ENCODE measurements around the gene BTNL8. TPM values are rescaled to one million over a fixed set of nuclear protein-coding genes. Genes with fewer than 3 reads are reported as not detected.
"Not testable (repeated sequence)": the region's sequence is repeated elsewhere in the genome, so short reads cannot be mapped to it uniquely, and the experiment has no call there.

The BTNL8 gene
- total RNA-seq, 1 donor from 2014 or later, result not detected

GRCh38 chr5:180875860-180876426 is 23.0 kb upstream of the BTNL8 start:
- Histone ChIP-seq H4K20me1 (ENCODE audit: insufficient read depth, low read length) (no peaks in the 10 kb centered on the region), H3K79me2 (ENCODE audit: insufficient read depth, low read length) (no peaks in the 10 kb centered on the region), H3K9ac (ENCODE audit: low read length) (no peak overlapping the region), H3K4me2 (ENCODE audit: low read length) (no peak overlapping the region), H3K36me3 (ENCODE audit: insufficient read depth, low read length) (no peaks in the 10 kb centered on the region), H3K9me3 (ENCODE audit: insufficient read depth, low read depth, low read length) (no peaks in the 10 kb centered on the region), H2AFZ (ENCODE audit: low read depth, low read length) (no peak overlapping the region), H3K27ac (ENCODE audit: low read depth, low read length) (no peak overlapping the region), H3K4me1 (ENCODE audit: insufficient read depth, low read length) (no peaks in the 10 kb centered on the region), H3K27me3 (ENCODE audit: insufficient read depth, low read length) (no peaks in the 10 kb centered on the region), H3K4me3 (ENCODE audit: insufficient read depth, low read depth, low read length) (no peak overlapping the region)
- Mint-ChIP-seq H3K9me3 (ENCODE audit: unreplicated experiment) (no peaks in the 10 kb centered on the region), H3K4me3 (ENCODE audit: unreplicated experiment) (no peak overlapping the region), H3K4me1 (ENCODE audit: low read depth, unreplicated experiment) (no peaks in the 10 kb centered on the region), H3K36me3 (ENCODE audit: low read depth, unreplicated experiment) (no peaks in the 10 kb centered on the region), H3K27ac (ENCODE audit: unreplicated experiment) (no peak overlapping the region), H3K27me3 (ENCODE audit: low read depth, unreplicated experiment) (peaks cover 6% of the 10 kb centered on the region)
- DNase-seq (ENCODE audit: low read depth) (no peak), FAIRE-seq (no peak)
- no peak for TF ChIP-seq EZH2 (IDR thresholded peaks at IDR 0.05; ENCODE audit: insufficient read depth, low read length)
- TF ChIP-seq, protein P1, sequence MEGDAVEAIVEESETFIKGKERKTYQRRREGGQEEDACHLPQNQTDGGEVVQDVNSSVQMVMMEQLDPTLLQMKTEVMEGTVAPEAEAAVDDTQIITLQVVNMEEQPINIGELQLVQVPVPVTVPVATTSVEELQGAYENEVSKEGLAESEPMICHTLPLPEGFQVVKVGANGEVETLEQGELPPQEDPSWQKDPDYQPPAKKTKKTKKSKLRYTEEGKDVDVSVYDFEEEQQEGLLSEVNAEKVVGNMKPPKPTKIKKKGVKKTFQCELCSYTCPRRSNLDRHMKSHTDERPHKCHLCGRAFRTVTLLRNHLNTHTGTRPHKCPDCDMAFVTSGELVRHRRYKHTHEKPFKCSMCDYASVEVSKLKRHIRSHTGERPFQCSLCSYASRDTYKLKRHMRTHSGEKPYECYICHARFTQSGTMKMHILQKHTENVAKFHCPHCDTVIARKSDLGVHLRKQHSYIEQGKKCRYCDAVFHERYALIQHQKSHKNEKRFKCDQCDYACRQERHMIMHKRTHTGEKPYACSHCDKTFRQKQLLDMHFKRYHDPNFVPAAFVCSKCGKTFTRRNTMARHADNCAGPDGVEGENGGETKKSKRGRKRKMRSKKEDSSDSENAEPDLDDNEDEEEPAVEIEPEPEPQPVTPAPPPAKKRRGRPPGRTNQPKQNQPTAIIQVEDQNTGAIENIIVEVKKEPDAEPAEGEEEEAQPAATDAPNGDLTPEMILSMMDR (IDR thresholded peaks at IDR 0.05; ENCODE audit: insufficient read depth, low read depth, low read length), result no peak

- H2AFZ ChIP-seq (ENCODE audit: low read depth, low read length); H3K9ac ChIP-seq (ENCODE audit: low read length); H3K36me3 ChIP-seq (ENCODE audit: insufficient read depth, low read length); H3K4me1 Mint-ChIP-seq (ENCODE audit: low read depth, unreplicated experiment); H3K4me3 Mint-ChIP-seq (ENCODE audit: unreplicated experiment); H3K27me3 ChIP-seq (ENCODE audit: insufficient read depth, low read length); H3K4me1 ChIP-seq (ENCODE audit: insufficient read depth, low read length); H3K4me3 ChIP-seq (ENCODE audit: insufficient read depth, low read depth, low read length); FAIRE-seq; H3K36me3 Mint-ChIP-seq (ENCODE audit: low read depth, unreplicated experiment); H3K27ac ChIP-seq (ENCODE audit: low read depth, low read length); H3K9me3 ChIP-seq (ENCODE audit: insufficient read depth, low read depth, low read length); H3K27ac Mint-ChIP-seq (ENCODE audit: unreplicated experiment); DNase-seq (ENCODE audit: low read depth); H3K4me2 ChIP-seq (ENCODE audit: low read length); H4K20me1 ChIP-seq (ENCODE audit: insufficient read depth, low read length); H3K79me2 ChIP-seq (ENCODE audit: insufficient read depth, low read length): not testable (repeated sequence)
- peaks cover 16% of the 10 kb centered on the region for H3K9me3 Mint-ChIP-seq (ENCODE audit: unreplicated experiment)
- H3K27me3 Mint-ChIP-seq (ENCODE audit: low read depth, unreplicated experiment), result peaks cover 18% of the 10 kb centered on the region
Observed at GRCh38 chr5:180885845-180886529, 13.0 kb upstream of the BTNL8 start.

- DNase-seq (ENCODE audit: low read depth), result no peak
- Histone ChIP-seq H3K79me2 (ENCODE audit: insufficient read depth, low read length) (no peaks in the 10 kb centered on the region), H2AFZ (ENCODE audit: low read depth, low read length) (no peak overlapping the region), H4K20me1 (ENCODE audit: insufficient read depth, low read length) (no peaks in the 10 kb centered on the region), H3K36me3 (ENCODE audit: insufficient read depth, low read length) (no peaks in the 10 kb centered on the region), H3K9ac (ENCODE audit: low read length) (no peak overlapping the region), H3K9me3 (ENCODE audit: insufficient read depth, low read depth, low read length) (no peaks in the 10 kb centered on the region), H3K4me2 (ENCODE audit: low read length) (no peak overlapping the region), H3K27ac (ENCODE audit: low read depth, low read length) (no peak overlapping the region), H3K27me3 (ENCODE audit: insufficient read depth, low read length) (no peaks in the 10 kb centered on the region), H3K4me1 (ENCODE audit: insufficient read depth, low read length) (no peaks in the 10 kb centered on the region), H3K4me3 (ENCODE audit: insufficient read depth, low read depth, low read length) (no peak overlapping the region)
- no peak for FAIRE-seq
- Mint-ChIP-seq H3K27me3 (ENCODE audit: low read depth, unreplicated experiment) (peaks cover 18% of the 10 kb centered on the region), H3K36me3 (ENCODE audit: low read depth, unreplicated experiment) (peaks cover 2% of the 10 kb centered on the region), H3K4me3 (ENCODE audit: unreplicated experiment) (no peak overlapping the region), H3K4me1 (ENCODE audit: low read depth, unreplicated experiment) (no peaks in the 10 kb centered on the region), H3K27ac (ENCODE audit: unreplicated experiment) (no peak overlapping the region), H3K9me3 (ENCODE audit: unreplicated experiment) (peaks cover 9% of the 10 kb centered on the region)
- no peak for TF ChIP-seq EZH2 (IDR thresholded peaks at IDR 0.05; ENCODE audit: insufficient read depth, low read length)
- TF ChIP-seq, protein P1 (IDR thresholded peaks at IDR 0.05; ENCODE audit: insufficient read depth, low read depth, low read length), result no peak
Observed at GRCh38 chr5:180889381-180889780, 9.6 kb upstream of the BTNL8 start.

- not testable (repeated sequence) for DNase-seq (ENCODE audit: low read depth); H3K36me3 Mint-ChIP-seq (ENCODE audit: low read depth, unreplicated experiment); H3K9me3 ChIP-seq (ENCODE audit: insufficient read depth, low read depth, low read length); H3K4me1 Mint-ChIP-seq (ENCODE audit: low read depth, unreplicated experiment); H3K9me3 Mint-ChIP-seq (ENCODE audit: unreplicated experiment); H2AFZ ChIP-seq (ENCODE audit: low read depth, low read length); H3K4me3 Mint-ChIP-seq (ENCODE audit: unreplicated experiment); H3K27ac Mint-ChIP-seq (ENCODE audit: unreplicated experiment); H3K4me3 ChIP-seq (ENCODE audit: insufficient read depth, low read depth, low read length); H4K20me1 ChIP-seq (ENCODE audit: insufficient read depth, low read length); H3K9ac ChIP-seq (ENCODE audit: low read length); H3K79me2 ChIP-seq (ENCODE audit: insufficient read depth, low read length); H3K4me2 ChIP-seq (ENCODE audit: low read length); H3K27me3 ChIP-seq (ENCODE audit: insufficient read depth, low read length); FAIRE-seq; H3K27ac ChIP-seq (ENCODE audit: low read depth, low read length); H3K36me3 ChIP-seq (ENCODE audit: insufficient read depth, low read length); H3K4me1 ChIP-seq (ENCODE audit: insufficient read depth, low read length)
- H3K27me3 Mint-ChIP-seq (ENCODE audit: low read depth, unreplicated experiment), result peaks cover 23% of the 10 kb centered on the region
Observed at GRCh38 chr5:180895330-180895729, 3.6 kb upstream of the BTNL8 start.
